Activated CD4-positive, CD25-positive, alpha-beta regulatory T cell treated with anti-CD3 and anti-CD28 coated beads, Interleukin-2, amount 50 U/mL, for 24 hours (primary cell): Measurements from ENCODE around the gene TK2.
A peak's percentile ranks its signal among the peaks of the same experiment; 100 is the strongest.
"Not testable (repeated sequence)": the region's sequence is repeated elsewhere in the genome, so short reads cannot be mapped to it uniquely, and the experiment has no call there.

Experiments used
- ATAC-seq, 2 donors: fragments of 150-1000 bp; cut with Tn5 transposase; one replicate each; pipeline ENCODE4 v1.10.0; 2021; ENCODE audit warnings: mild to moderate bottlenecking in 1 of 2, moderate library complexity in 1 of 2

Gene TK2

DNA sequence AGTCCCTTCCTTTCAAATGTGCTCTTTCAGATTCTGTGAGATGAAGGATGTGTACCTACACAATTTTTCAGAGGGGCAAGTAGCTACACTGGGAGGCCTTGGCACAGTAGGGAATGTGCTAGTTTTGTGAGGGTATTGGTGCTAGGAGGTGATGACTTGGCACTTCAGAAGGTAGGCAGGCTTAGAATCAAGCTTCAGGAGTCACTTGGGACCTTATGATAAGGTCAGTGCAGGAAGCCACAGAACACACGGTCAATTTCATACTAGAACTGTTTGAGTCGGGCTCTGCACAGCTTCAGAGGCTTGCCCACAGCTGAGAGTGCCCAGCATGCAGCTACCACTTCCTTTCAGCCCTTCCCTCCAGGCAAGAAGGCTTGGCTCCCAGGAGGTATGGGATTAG lies 22.4 kb upstream of the TK2 start:
- ATAC-seq, result no peak

DNA sequence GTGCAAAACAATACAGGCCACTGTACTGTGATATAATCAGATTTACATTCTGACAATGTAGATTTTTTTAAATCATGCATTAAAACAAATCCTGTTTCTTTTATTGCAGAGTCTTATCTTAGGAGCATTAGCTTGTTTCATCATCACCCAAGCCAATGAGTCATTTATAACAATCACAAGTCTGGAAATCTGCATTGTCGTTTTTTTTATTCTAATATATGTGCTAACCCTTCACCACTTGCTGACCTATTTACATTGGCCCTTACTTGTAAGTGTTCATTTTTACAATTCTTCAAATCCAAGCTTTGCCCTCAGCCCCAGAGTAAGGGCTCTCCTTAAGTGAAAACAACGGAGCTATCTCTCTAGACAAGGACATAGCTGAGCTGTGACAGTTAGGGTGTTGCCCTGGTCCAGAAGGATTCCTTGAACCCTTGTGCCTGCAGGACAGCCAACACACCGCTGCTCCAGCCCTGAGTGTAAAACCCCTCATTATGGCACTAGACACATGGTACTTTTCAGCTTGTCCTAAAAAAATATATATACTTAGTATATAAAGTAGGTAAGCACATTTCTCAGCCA lies 20.0 kb upstream of the TK2 start:
- ATAC-seq, result no peak

DNA sequence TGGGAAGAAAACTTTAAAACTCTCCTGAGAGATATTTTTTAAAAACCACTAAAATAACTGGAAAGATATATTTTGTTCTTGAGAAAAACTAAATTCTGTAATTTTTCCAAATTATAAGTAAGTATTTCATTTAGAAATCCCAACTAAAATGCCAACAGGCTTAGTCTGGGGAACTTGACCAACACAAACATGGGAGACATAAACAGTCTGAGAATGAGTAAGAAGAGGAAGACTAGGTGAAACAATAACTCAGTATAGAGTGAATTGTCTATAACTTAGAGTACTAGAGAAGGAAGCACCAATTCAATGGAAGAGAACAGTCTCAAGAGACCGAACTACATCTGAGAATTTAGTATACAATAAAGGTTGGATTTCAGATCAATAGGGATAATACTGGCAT lies 19.2 kb upstream of the TK2 start:
- ATAC-seq, result no peak

DNA sequence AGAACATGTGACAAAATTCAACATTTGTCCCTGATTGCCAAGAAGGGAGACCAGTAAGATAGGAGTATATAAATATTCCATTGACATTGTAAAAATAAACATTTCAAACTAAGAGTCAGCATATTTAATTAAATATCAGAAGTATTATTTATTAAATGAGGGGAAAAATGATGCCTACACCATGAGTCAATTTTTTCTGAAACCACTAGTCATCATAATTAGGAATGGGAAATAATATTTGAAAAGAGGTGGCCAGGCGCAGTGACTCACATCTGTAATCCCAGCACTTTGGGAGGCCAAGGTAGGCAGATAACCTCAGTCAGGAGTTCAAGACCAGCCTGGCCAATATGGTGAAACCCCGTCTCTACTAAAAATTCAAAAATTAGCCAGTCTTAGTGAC lies 18.4 kb upstream of the TK2 start:
- no peak for ATAC-seq

DNA sequence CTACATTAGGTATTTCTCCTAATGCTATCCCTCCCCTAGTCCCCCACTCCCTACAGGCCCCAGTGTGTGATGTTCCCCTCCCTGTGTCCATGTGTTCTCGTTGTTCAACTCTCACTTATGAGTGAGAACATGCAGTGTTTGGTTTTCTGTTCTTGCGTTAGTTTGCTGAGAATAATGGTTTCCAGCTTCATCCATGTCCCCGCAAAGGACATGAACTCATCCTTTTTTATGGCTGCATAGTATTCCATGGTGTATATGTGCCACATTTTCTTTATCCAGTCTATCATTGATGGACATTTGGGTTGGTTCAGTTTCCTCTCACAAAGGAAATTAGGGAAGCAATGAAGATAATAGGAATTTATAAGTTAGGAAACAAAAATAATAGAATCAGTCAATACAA lies 17.3 kb upstream of the TK2 start:
- not testable (repeated sequence) for ATAC-seq

DNA sequence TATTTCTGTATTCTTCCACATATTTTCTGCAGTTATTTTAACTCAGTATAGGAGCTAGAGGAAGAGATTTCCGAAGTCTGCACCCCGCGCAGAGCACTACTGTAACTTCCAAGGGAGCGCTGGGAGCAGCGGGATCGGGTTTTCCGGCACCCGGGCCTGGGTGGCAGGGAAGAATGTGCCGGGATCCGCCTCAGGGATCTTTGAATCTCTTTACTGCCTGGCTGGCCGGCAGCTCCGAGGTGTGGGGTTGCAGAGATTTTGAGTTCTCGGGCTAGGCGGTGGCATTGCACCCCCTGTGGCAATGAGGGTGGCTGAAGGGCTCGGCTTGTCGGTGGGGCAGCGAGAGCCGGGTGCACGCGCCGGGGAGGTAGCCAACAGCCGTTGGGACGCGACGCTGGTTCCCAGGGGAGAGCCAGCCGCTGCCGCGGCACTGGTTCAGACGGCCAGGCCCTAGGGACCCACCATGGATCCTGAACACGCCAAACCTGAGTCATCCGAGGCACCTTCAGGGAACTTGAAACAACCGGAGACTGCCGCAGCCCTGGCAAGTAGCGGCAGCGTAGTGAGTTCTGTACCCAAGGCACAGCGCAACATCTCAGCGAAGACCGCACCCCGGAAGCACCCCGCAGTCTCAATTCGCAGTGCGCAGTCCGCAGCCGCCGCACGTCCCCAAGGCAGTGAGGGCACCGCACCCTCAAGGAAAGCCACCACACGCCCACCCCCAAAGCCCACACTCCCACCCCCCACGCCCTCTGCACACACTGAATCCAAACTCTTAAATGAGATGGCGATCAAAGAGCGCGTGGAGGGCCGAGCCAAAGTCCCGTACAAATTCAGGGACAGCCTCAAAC lies 16.4 kb upstream of the TK2 start, which contains the start of gene CMTM1:
CMTM1 (plus strand) TSS at position 389 of the 851 bp plus-strand sequence; CDS start at position 464, 75 bp downstream.
- ATAC-seq, result no peak

DNA sequence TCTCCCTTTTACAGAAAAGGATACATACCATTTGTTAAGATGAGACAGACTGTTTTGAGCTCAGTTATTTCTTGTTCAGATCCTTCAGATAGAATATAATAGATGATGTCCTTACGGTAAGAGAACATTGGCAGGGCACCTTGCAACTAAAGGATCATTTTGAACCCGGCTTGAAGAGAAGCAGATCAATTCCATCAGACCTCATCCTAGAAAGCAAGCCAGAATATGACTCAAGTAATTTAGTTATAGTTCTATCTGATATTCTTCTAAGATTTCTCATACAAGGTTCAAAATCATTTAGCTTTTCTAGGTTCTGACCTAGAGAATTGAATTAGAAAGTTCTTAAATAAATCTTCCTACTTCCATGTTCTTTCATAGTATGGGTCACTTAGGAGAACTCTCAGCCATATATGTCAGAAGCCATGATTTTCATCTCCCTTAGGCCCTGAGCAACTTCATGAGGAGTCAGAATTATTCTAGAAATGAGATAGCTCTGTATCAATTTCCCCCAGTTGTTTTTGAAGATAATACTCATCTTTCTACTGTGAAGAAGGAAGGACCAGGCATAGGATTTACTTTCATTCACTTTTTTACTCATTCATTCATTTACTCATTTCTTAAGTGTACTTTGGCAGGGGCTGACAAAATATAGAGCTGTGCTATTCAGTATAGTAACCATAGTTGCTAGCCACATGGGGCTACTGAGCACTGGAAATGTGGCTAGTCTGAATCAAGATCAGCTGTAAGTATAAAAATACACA lies 13.8 kb upstream of the TK2 start:
- ATAC-seq, result peak; percentile 77 to 86

DNA sequence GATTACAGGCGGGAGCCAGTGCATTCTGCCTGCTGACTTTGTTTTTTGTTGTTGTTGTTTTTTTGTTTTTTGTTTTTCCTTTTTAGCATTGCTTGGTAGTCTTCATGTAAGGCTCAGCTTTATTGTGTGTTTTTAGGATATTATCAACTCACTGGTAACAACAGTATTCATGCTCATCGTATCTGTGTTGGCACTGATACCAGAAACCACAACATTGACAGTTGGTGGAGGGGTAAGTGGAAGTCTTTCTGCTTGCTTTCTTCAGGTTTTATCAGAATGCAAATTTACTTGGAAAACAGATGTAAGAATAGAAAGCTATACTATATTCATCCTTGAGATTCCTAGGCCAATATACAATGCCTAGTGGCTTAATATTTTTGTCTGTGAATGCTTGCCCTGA lies 13.1 kb upstream of the TK2 start:
- no peak for ATAC-seq

DNA sequence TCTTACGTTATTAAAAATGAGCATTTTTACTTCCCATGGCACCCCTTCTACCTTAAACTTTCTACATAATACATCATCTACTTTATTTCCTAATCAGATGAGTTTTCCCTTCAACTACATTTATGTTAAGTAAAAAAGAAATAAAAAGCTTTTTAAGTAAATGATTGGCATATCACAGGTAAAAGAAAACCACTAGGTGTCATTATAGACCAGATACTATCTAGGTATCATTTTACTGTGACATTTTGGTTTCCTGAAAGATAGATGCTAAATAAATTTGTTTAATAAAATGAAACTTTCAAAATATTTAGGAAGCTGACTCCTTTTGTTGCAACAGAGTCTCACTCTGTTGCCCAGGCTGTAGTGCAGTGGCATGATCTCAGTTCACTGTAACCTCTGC lies 12.5 kb upstream of the TK2 start:
- ATAC-seq, result no peak

DNA sequence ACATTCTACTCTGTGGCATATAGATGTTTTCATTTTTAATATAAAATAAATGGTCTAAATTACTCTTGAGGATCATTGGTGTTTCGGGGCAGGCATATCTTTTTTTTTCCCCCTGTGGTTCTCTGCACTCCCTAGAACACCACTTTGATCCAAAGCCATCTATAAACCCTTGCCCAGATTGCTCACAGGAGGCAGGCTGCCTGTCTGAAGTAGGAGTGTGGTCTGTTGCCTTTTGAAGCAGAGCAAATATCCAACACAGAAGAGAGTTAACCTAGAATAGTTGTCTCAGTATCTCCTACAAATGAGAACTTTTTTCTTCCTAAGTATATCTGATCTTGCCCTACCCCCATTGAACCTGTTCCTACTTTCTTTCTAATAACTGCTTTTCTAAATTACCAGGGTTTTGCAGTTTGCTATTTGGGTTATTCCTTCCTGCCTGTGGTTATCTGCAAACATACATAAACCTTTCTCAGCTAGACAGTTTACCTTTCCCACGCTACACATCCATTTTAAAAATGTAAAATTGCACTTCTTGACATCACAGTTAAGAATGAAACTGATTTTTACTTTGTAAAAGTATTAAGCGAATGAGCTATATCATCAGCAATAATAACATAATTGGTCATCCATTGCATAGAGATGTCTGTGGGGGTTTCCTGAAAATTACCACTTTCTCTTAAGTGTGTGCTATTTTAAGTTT lies 11.6 kb upstream of the TK2 start:
- ATAC-seq, result no peak

DNA sequence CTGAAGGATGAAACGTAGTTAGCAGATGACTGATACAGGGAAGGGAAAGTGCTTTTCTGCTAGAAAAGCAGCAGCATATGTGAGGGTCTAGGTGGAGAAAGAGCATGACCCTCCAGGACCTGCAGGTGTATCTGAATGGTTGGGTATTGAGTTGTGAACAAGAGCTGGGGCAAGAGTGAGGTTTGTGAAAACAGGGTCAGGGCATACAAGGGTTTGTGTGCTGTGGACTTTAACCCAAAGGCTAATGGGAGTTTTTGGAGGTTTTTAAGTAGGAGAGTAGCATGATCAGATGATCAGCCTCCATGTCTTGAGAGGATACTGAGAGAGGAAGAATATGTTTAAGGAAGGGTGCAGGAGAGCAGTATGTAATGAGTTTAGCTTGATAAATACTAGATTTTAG lies 10.2 kb upstream of the TK2 start:
- ATAC-seq, result no peak

DNA sequence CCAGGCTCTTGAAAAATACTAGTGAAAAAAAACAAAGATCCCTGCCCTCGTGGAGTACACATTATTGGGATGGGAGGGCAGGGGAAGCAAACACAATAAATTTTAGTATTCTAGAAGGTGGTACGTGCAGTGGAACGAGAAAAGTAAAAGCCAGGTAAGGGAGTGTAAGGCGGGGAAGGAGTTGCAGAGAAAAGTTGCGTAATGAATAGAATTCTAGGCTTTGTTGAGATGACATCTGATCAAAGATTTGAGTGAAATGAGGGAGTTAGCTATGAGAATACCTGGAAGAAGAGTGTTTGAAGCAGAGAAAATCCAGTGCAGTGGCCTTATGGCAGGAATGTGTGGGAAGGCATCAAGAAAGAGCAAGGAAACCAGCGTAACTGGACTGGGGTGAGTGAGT lies 4.6 kb upstream of the TK2 start:
- no peak for ATAC-seq

DNA sequence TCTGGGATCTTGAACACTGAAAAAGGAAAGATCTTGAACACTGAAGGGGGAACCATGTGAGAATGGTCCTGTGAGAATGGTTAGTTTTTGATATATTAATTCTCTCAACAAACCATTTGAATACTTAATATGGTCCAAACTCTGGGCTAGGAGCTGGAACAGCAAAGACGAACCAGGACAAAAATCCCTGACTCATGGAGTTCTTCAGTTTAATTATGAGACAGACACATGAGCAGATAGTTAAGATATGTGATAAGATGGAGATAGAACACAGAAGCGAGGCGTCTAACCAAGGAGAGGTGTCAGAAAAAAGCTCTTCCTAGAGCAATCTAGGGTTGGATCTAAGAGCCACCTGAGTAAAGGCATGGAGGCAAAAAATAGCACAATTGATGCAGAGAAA lies 4.1 kb upstream of the TK2 start:
- no peak for ATAC-seq

DNA sequence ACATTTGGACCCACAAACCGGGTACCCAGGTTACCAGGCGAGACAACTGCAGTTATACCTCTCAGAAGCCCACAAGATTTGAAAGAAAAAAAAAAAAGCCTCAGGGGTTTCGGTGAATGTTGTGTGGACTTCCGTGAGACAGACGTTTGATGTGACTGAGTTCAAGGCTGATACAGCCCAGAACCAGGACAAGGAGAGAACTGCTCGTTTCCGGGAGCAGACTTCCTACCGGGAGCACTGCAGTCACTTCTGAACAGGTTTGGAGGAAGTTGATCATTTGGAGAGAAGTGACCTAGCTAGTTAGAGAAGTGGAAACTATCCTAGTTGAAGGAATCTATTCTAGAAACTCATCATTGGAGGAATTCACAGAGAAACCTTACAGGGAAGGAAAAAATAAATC lies 3.3 kb upstream of the TK2 start:
- no peak for ATAC-seq

DNA sequence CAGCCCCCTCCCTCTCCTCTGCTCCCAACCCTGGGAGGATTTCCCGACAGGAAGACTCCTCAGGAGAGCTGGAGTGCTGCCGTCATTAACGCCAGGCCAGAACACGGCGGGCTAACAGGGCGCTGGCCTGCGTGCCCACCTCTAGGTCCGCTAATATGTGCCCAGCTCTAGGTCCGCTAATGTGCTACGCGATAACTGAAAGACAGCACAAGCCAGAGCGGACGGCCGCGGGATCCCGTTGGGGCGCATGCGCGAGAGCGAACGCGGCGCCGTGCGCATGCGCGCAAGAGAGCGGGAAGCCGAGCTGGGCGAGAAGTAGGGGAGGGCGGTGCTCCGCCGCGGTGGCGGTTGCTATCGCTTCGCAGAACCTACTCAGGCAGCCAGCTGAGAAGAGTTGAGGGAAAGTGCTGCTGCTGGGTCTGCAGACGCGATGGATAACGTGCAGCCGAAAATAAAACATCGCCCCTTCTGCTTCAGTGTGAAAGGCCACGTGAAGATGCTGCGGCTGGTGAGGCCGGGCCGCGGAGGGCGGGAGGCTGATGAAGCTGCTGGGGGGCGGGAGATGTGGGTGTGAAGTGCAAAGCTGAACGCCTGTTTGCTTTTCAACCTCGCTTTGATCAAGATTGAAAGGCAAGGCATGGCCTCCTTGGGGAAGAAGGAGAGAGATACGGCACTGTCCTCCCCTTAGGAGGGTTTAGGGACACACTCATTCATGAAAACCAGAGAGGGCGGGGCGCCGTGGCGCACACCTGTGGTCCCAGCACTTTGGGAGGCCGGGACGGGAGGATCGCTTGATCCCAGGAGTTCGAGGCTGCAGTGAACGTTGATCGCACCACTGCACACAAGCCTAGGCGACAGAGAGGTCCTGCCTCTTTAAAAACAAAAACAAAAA lies 2.6 kb upstream of the TK2 start, which contains the start of gene CKLF:
CKLF (plus strand) TSS at position 291 of the 892 bp plus-strand sequence; CDS start at position 431, 140 bp downstream.
- ATAC-seq, result peak; percentile 71 to 77

DNA sequence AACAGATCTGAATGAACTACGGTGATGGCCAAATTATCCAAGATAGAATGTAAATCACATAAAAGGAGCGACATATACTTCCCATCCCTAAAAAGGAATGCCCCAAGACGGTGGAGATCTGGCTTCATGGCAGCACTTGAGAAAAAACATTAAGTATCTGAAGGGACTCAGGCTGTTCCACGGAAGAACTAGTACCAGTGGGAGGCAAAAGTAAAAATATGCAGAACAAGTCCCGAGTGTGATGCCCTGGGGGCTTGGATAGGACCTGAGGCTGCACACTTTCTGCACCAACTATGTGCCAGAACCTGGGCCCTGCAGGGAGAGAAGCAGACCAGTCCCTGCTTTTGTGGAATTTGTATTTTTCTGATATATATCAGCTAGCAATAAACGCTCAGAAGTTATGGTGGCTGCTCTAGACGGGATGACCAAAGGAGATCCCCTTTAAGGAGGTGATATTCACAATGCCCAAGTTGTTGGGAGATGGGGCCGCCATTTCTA lies 1.9 kb upstream of the TK2 start:
- no peak for ATAC-seq

DNA sequence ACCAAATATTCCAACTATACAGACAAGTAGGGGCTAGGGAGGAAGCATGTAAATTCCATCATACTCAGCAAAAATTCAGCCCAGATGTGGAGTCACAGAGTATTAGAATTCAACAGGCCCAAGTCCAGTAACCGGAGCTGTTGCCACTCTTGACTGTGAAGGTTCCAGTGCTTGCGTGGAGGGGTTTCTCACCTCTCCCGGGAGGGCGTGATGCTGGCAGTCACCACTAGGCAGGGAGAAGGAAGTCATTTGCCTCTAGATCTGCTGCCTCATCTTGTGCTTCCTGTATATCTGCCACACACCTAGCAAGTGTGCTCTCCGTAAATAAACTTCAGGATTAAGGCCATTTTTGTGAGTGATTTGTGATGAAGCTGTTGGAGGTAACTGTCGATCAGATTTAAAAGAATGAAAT lies 1.4 kb upstream of the TK2 start:
- ATAC-seq, result peak; percentile 29 to 37

DNA sequence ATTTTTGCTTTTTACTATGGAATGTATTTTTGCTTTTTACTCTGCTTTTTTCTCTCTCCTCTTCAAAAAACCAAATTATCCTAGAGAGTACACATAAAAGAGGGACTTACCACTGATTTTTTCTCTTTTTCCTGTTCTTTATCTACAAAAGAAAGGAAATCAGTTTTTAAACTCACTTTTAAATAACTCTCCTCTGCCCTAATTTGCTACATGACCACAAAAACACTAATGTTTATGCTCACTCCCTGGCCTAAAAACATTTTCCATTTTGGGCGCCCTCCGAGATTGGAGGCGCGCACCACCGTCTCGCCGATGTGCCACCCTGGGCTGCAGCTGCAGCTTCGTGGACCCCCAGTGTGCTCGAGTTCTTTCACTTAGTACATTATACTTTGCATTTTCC lies 1.1 kb downstream of the TK2 start:
- ATAC-seq, result no peak

DNA sequence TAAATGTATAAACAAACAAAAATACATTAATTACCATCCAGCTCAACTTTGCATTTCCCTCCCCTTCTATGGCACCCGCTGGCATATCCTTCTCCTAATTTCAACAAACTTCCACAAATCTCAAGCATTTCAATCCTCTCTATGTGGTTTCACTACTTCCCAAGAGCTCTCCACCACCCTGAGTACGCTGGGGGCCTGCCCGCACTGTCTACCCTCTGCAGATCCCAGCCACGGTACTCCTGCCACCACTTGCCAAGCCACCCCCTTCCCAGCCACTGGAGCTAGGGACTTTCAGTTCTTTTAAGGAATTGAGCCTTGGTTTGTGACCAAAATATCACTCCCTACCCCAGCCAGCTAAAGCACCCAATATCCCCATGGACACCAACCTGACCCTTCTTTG lies 1.9 kb downstream of the TK2 start:
- ATAC-seq, result no peak

DNA sequence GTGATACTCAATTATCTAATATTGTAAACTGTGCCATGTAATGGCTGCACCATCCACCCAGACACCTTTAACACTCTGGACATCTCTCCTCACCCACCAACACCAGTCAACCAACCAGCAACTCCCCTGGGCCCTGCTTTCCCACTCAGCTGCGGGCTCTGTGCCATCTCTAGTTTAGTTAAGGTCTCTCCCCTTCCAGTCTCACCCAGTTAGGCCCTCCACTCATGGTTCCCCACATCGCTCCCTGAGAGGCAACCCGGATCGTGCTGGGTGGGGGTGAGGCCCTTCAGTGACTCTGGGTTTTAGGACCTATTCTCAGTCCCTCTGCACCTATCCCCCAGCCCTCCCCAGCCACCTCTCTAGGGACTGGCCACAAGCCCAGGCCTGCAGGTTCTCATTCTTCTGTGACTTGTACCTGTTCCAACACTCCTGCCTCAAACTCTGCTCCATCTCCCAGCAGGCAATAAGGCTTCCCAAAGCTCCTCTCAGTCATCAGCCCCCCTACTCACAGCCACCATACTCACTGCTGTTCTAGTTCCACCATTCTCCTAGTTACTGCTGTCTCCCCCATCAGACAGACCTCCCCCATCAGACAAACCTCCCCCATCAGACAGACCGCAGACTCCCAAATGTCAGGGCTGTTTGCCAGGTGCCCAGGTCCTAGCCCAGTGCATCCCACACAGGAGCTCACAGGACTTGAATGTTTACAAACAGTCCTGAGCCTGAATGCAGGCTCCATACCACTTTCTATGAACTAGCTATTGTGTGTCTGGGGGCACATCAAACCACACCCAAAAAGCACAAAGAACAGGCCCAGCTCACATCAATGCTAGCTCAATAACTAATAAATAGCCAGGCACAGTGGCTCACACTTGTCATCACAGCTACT lies 2.6 kb downstream of the TK2 start:
- no peak for ATAC-seq
